Placental epithelial cell (primary cell): ENCODE measurements around the gene PRR20E. TPM values are rescaled to one million over a fixed set of nuclear protein-coding genes. Genes with fewer than 3 reads are reported as not detected.

Source experiments
- small RNA-seq: library from RNA; depleted of rRNA; stranded (forward); fragments of <200 nt; gene quantifications from one replicate; pipeline ENCODE3, GENCODE V24; 2012
- total RNA-seq: library from RNA; depleted of rRNA; stranded (reverse); fragments of >200 nt; gene quantifications from 2 replicates; pipeline ENCODE4 v1.2.3, GENCODE V29; 2012

Gene PRR20E
- total RNA-seq = not detected in 2 replicates

GRCh38 chr13:57166897-57167296 lies at the start of gene PRR20E:
TSS of gene PRR20E (plus strand) at chr13:57167197. CDS start at chr13:57167584, 387 bp downstream.

GRCh38 chr13:57140235-57140968 lies 26.6 kb upstream of the PRR20E start, which contains the start of gene PRR20A:
TSS of gene PRR20A (plus strand) at chr13:57140918. CDS start at chr13:57141305, 387 bp downstream.

GRCh38 chr13:57147188-57147587 lies 19.8 kb upstream of the PRR20E start, which contains the start of gene PRR20B:
TSS of gene PRR20B (plus strand) at chr13:57147488. CDS start at chr13:57147875, 387 bp downstream.

GRCh38 chr13:57153761-57154160 lies 13.2 kb upstream of the PRR20E start, which contains the start of gene PRR20C:
TSS of gene PRR20C (plus strand) at chr13:57154061. CDS start at chr13:57154448, 387 bp downstream.

GRCh38 chr13:57160332-57160731 lies 6.7 kb upstream of the PRR20E start, which contains the start of gene PRR20D:
TSS of gene PRR20D (plus strand) at chr13:57160632. CDS start at chr13:57161019, 387 bp downstream.

Small RNA genes within 50 kb of the gene (small RNA-seq; reads per million reads assigned to genes)
- not detected for gene PRR20FP

Other genes starting within 250 kb of the PRR20E start
- not detected in 2 replicates for gene PRR20A, start 26.3 kb upstream of the PRR20E start, total RNA-seq
- gene PRR20B, start 19.7 kb upstream of the PRR20E start, total RNA-seq = not detected in 2 replicates
- not detected in 2 replicates for gene PRR20C, start 13.1 kb upstream of the PRR20E start, total RNA-seq
- not detected in 2 replicates for gene PRR20D, start 6.6 kb upstream of the PRR20E start, total RNA-seq